ENCODE measurements around the gene NKIRAS1.

Gene NKIRAS1

GRCh38 chr3:23843869-23844268 is 72.9 kb downstream of the NKIRAS1 start:
- H3K4me3 ChIP-seq (ENCODE audit: low read depth, low read length), result no peak overlapping the region
- no peak for DNase-seq (ENCODE audit: low read depth)
- TF ChIP-seq, protein P1, sequence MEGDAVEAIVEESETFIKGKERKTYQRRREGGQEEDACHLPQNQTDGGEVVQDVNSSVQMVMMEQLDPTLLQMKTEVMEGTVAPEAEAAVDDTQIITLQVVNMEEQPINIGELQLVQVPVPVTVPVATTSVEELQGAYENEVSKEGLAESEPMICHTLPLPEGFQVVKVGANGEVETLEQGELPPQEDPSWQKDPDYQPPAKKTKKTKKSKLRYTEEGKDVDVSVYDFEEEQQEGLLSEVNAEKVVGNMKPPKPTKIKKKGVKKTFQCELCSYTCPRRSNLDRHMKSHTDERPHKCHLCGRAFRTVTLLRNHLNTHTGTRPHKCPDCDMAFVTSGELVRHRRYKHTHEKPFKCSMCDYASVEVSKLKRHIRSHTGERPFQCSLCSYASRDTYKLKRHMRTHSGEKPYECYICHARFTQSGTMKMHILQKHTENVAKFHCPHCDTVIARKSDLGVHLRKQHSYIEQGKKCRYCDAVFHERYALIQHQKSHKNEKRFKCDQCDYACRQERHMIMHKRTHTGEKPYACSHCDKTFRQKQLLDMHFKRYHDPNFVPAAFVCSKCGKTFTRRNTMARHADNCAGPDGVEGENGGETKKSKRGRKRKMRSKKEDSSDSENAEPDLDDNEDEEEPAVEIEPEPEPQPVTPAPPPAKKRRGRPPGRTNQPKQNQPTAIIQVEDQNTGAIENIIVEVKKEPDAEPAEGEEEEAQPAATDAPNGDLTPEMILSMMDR (IDR thresholded peaks at IDR 0.05; ENCODE audit: low read depth, low read length, missing control alignments), result no peak

Data from GM12864 (cell line).